ENCODE results near the gene NEDD4L. TPM values are rescaled to one million over a fixed set of nuclear protein-coding genes. Genes with fewer than 3 reads are reported as not detected.

Gene NEDD4L
- total RNA-seq, 1 donor from 2014 or later, result 15.6 TPM

GRCh38 chr18:58334061-58334460, 290.0 kb downstream of the NEDD4L start:
- TF ChIP-seq, protein P1, sequence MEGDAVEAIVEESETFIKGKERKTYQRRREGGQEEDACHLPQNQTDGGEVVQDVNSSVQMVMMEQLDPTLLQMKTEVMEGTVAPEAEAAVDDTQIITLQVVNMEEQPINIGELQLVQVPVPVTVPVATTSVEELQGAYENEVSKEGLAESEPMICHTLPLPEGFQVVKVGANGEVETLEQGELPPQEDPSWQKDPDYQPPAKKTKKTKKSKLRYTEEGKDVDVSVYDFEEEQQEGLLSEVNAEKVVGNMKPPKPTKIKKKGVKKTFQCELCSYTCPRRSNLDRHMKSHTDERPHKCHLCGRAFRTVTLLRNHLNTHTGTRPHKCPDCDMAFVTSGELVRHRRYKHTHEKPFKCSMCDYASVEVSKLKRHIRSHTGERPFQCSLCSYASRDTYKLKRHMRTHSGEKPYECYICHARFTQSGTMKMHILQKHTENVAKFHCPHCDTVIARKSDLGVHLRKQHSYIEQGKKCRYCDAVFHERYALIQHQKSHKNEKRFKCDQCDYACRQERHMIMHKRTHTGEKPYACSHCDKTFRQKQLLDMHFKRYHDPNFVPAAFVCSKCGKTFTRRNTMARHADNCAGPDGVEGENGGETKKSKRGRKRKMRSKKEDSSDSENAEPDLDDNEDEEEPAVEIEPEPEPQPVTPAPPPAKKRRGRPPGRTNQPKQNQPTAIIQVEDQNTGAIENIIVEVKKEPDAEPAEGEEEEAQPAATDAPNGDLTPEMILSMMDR (IDR thresholded peaks at IDR 0.05), result no peak
- Histone ChIP-seq H3K27me3 (no peaks in the 10 kb centered on the region), H3K9me3 (no peaks in the 10 kb centered on the region), H3K4me3 (no peak overlapping the region), H3K4me1 (no peaks in the 10 kb centered on the region), H3K27ac (no peak overlapping the region), H3K36me3 (no peaks in the 10 kb centered on the region)
- intact Hi-C loops (cut with DNase I), result no loop called here
- no peak for DNase-seq (ENCODE audit: low spot score in 2 of 2)

GRCh38 chr18:58335223-58335622, 291.2 kb downstream of the NEDD4L start:
- TF ChIP-seq, protein P1 (IDR thresholded peaks at IDR 0.05), result no peak
- H3K27me3 ChIP-seq, result no peaks in the 10 kb centered on the region
- H3K4me1 ChIP-seq, result no peaks in the 10 kb centered on the region
- H3K36me3 ChIP-seq, result no peaks in the 10 kb centered on the region
- intact Hi-C loops (cut with DNase I), result no loop called here
- no peaks in the 10 kb centered on the region for H3K9me3 ChIP-seq
- H3K4me3 ChIP-seq, result no peak overlapping the region
- DNase-seq (ENCODE audit: low spot score in 2 of 2), result no peak
- H3K27ac ChIP-seq, result no peak overlapping the region

DNA sequence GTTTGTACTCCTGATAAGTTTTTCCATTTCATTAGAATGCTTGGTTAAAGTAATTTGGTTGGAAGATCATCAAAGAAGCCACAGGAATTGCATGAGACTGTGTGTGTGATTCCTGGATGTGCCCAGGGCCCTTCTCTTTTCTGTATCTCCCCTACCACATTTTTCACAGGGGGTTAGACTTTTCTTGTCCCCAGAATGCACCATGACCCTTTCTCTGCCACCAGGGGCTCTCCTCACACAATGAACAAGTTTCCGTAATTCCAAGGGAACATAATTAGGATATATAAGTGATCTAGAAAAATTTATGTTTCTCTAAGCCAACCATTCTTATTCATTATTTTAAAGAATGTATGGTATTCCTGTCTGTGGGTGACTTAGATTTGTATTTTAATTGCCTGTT, 291.8 kb downstream of the NEDD4L start:
- Histone ChIP-seq H3K9me3 (no peaks in the 10 kb centered on the region), H3K4me1 (no peaks in the 10 kb centered on the region), H3K36me3 (no peaks in the 10 kb centered on the region), H3K4me3 (no peak overlapping the region), H3K27ac (no peak overlapping the region), H3K27me3 (no peaks in the 10 kb centered on the region)
- intact Hi-C loops (cut with DNase I), result no loop called here
- no peak for DNase-seq (ENCODE audit: low spot score in 2 of 2)
- TF ChIP-seq, protein P1 (IDR thresholded peaks at IDR 0.05), result no peak

GRCh38 chr18:58336605-58337004, 292.6 kb downstream of the NEDD4L start:
- TF ChIP-seq, protein P1 (IDR thresholded peaks at IDR 0.05), result no peak
- no peak overlapping the region for H3K27ac ChIP-seq
- H3K4me1 ChIP-seq, result no peaks in the 10 kb centered on the region
- H3K27me3 ChIP-seq, result no peaks in the 10 kb centered on the region
- intact Hi-C loops (cut with DNase I), result no loop called here
- no peak for DNase-seq (ENCODE audit: low spot score in 2 of 2)
- H3K9me3 ChIP-seq, result no peaks in the 10 kb centered on the region
- no peaks in the 10 kb centered on the region for H3K36me3 ChIP-seq
- H3K4me3 ChIP-seq, result no peak overlapping the region

GRCh38 chr18:58337285-58337684, 293.3 kb downstream of the NEDD4L start:
- H3K9me3 ChIP-seq, result no peaks in the 10 kb centered on the region
- intact Hi-C loops (cut with DNase I), result no loop called here
- H3K4me3 ChIP-seq, result no peak overlapping the region
- no peaks in the 10 kb centered on the region for H3K4me1 ChIP-seq
- TF ChIP-seq, protein P1 (IDR thresholded peaks at IDR 0.05), result no peak
- DNase-seq (ENCODE audit: low spot score in 2 of 2), result no peak
- no peak overlapping the region for H3K27ac ChIP-seq
- H3K27me3 ChIP-seq, result no peaks in the 10 kb centered on the region
- H3K36me3 ChIP-seq, result no peaks in the 10 kb centered on the region

- intact Hi-C loops (cut with DNase I), result no loop called here
- Histone ChIP-seq H3K27ac (no peak overlapping the region), H3K9me3 (no peaks in the 10 kb centered on the region), H3K36me3 (no peaks in the 10 kb centered on the region), H3K4me1 (no peaks in the 10 kb centered on the region), H3K27me3 (no peaks in the 10 kb centered on the region), H3K4me3 (no peak overlapping the region)
- TF ChIP-seq, protein P1 (IDR thresholded peaks at IDR 0.05), result no peak
- DNase-seq (ENCODE audit: low spot score in 2 of 2), result no peak
Measured at GRCh38 chr18:58337686-58338085, 293.7 kb downstream of the NEDD4L start.

Data from ascending aorta (tissue), 2 donors.